Measurements from ENCODE around the gene DARS1.

The DARS1 gene

GRCh38 chr2:135985018-135985825, at the start of gene DARS1:
TSS of gene DARS1 (minus strand) at chr2:135985626. CDS start at chr2:135985468, 158 bp downstream.
- DNase-seq (ENCODE audit: low read depth): peak; percentile 88
- peak within 1 kb of the TSS; percentile 77 for H3K4me3 ChIP-seq (ENCODE audit: low read depth, low read length)

- DNase-seq (ENCODE audit: low read depth): no peak
- no peak overlapping the region for H3K4me3 ChIP-seq (ENCODE audit: low read depth, low read length)
Measured at GRCh38 chr2:136034629-136035028, 49.2 kb upstream of the DARS1 start.

DNA sequence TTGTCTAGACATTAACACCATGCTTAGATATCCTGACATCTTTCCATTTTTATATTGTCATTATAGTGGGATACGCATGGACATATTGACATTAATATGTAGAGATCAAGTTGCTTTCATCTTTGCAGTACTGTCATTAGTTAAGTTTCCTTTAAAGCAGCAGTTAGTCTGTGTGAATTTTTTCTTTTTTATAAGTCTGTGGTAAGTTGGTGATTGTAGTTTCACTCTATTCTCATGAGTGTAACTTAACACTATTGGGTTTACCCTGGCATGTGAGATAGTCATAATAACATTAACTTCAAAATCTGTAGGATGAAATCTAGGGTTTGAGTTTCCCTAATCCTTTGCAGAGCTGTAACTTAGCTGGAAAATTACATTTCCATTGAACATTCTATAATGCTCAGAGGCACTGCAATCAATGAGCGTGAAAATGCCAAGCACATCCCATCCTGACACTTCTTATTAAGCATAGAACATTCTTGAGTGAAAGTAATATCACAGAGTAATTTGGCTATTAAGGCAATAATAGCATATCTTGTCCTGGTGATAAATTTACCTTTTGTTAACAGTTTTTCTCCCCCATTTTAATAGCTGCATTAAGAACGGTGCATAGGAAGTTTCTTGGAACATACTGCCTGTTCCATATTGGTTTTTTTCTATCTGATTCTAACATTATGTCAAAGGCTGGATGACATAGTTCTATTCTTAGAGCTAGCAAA, 47.5 kb upstream of the DARS1 start:
- DNase-seq (ENCODE audit: low read depth): no peak
- no peak overlapping the region for H3K4me3 ChIP-seq (ENCODE audit: low read depth, low read length)

DNA sequence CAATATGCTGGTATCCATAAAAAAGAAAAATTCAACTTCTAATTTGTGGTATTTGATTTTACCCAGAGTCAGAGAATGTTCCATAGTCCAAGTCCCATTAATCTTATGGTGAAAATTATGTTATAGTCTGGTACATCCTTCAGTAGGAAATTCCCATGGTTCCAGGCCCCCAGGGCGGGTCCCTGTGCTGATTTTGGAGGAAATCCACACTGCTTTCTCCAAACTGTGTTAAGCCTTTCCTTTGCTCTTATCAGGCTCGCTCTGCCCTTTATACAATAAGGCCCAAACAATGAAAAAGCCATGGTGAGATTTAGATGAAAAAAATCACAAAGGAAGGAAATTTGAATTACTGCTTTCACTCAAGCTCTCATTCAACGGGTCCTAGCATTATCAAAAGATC, 46.8 kb upstream of the DARS1 start:
- no peak for DNase-seq (ENCODE audit: low read depth)

GRCh38 chr2:136031711-136032110, 46.3 kb upstream of the DARS1 start:
- H3K4me3 ChIP-seq (ENCODE audit: low read depth, low read length): no peak overlapping the region
- no peak for DNase-seq (ENCODE audit: low read depth)

More for the DNA sequence above, 46.8 kb upstream of the DARS1 start:
- H3K4me3 ChIP-seq (ENCODE audit: low read depth, low read length): no peak overlapping the region

GRCh38 chr2:136030406-136030805, 45.0 kb upstream of the DARS1 start:
- H3K4me3 ChIP-seq (ENCODE audit: low read depth, low read length): no peak overlapping the region
- DNase-seq (ENCODE audit: low read depth): no peak

- no peak for DNase-seq (ENCODE audit: low read depth)
Measured at GRCh38 chr2:136029149-136029548, 43.7 kb upstream of the DARS1 start.

DNA sequence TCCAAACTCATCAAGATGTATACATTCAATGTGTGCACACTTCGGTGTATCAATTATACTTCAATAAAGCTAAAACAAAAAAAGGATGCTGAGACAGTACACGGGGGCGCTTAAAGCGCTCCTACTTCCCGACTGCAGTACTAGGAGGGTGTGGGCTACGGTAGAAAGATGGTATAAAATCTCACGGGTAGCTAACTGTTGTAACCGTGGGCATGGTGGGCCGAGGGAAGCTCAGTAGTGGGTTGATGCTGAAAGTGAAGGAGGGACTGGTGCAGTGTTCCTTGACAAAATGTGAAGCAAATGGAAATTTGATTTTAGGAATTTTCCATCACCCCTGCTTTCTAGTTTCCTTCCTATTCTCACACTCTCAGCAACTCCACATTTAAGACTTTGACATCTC, 42.6 kb upstream of the DARS1 start:
- no peak overlapping the region for H3K4me3 ChIP-seq (ENCODE audit: low read depth, low read length)
- DNase-seq (ENCODE audit: low read depth): no peak

More at GRCh38 chr2:136029149-136029548, 43.7 kb upstream of the DARS1 start:
- no peak overlapping the region for H3K4me3 ChIP-seq (ENCODE audit: low read depth, low read length)

- no peak for DNase-seq (ENCODE audit: low read depth)
Measured at GRCh38 chr2:136027112-136027511, 41.7 kb upstream of the DARS1 start.

GRCh38 chr2:136025057-136025973, 39.9 kb upstream of the DARS1 start:
- no peak for DNase-seq (ENCODE audit: low read depth)
- H3K4me3 ChIP-seq (ENCODE audit: low read depth, low read length): peak overlapping the region; percentile 4

More at GRCh38 chr2:136027112-136027511, 41.7 kb upstream of the DARS1 start:
- H3K4me3 ChIP-seq (ENCODE audit: low read depth, low read length): no peak overlapping the region

- no peak for DNase-seq (ENCODE audit: low read depth)
- H3K4me3 ChIP-seq (ENCODE audit: low read depth, low read length): no peak overlapping the region
Measured at GRCh38 chr2:136024616-136025015, 39.2 kb upstream of the DARS1 start.

DNA sequence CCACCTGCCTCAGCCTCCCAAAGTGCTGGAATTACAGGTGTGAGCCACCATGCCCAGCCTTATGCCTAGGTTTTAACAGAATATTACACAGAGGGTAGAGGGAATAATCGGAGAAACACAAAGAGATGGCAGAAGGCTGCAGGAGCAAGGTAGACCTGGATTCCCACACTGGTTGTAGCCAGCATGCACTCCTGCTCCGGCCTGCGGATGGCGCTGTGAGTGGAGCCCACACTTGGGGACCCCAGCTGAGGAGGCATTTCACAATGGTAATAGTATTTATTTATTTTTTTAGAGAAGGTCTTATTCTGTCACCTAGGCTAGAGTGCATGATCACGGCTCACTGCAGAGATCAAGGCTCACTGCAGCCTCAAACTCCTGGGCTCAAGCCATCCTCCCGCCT, 38.8 kb upstream of the DARS1 start:
- no peak for DNase-seq (ENCODE audit: low read depth)

GRCh38 chr2:136023416-136023815, 38.0 kb upstream of the DARS1 start:
- no peak overlapping the region for H3K4me3 ChIP-seq (ENCODE audit: low read depth, low read length)

More for the DNA sequence above, 38.8 kb upstream of the DARS1 start:
- H3K4me3 ChIP-seq (ENCODE audit: low read depth, low read length): no peak overlapping the region

DNA sequence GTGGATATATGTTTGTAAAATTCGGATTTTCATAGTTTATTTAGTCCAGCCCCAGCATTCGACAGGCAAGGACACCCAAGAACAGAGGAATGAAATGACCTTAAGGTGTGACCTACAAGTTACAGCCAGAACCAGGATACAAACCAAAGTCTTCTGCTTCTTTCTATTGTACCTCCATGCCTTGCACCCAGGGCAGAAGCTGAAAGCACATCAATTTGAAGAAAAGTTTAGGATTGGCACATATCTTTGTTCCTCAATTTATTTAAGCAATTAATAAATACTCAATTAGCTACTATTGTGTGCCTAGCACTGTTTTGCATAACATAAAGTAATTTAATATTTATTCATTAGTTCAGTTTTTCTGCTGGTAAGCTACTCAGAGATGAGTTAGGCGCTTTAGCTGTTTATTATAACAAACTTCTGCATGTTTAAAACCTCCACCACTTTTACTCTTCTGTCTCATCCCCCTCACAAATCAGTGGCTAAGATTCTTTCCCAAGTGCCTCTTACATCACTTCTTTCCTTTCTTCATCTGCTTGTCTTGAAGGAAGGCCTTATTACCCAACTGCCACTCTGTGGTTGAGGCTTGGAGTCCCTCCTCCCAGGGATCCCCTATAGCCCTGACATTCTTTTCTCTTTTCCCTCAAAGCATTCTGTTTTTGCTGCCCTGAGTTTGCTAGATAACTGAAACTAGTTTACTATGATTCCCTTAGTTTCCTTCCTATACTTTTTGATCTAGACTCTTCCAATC, 37.1 kb upstream of the DARS1 start:
- no peak for DNase-seq (ENCODE audit: low read depth)
- H3K4me3 ChIP-seq (ENCODE audit: low read depth, low read length): no peak overlapping the region

More at GRCh38 chr2:136023416-136023815, 38.0 kb upstream of the DARS1 start:
- DNase-seq (ENCODE audit: low read depth): no peak

- DNase-seq (ENCODE audit: low read depth): no peak
- H3K4me3 ChIP-seq (ENCODE audit: low read depth, low read length): no peak overlapping the region
Measured at GRCh38 chr2:136021976-136022375, 36.5 kb upstream of the DARS1 start.

DNA sequence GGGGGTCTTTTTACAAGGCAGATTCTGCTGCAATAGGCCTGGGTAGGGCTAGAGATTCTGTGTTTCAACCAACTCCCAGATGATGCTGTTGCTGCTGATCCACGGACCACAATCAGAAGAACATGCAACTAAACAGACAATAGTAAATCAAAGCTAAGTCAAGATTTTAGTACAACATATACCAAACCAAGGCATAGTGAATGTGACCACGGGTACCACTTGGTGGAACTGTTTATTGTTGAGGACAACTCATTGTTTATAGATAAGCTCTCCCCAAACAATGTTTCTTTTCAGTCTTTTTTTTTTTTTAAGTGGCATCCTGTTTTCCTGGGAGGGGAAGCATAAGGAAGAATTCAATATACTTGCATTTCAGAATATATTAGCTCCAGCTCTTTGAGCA, 36.0 kb upstream of the DARS1 start:
- H3K4me3 ChIP-seq (ENCODE audit: low read depth, low read length): no peak overlapping the region

GRCh38 chr2:136020831-136021230, 35.4 kb upstream of the DARS1 start:
- no peak for DNase-seq (ENCODE audit: low read depth)
- no peak overlapping the region for H3K4me3 ChIP-seq (ENCODE audit: low read depth, low read length)

More for the DNA sequence above, 36.0 kb upstream of the DARS1 start:
- no peak for DNase-seq (ENCODE audit: low read depth)

DNA sequence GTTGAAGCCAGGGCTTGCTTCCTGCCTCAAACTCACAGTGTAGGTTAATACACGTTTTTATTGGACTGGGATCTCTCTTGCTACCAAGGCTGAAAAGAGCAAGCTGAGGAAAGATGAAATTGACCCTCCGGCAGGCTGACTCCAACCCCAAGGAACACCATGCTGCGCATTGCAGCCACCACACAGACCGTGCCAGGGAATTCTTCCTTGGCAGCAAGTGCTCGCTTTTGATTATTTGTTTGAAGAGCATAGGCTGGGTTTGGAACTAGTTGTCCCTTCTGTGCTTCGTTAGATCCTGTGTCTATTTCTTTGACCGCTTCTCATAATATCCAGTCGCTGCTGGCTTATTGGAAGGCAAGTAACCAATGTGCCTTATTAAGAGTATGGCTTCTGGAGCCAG, 34.4 kb upstream of the DARS1 start:
- H3K4me3 ChIP-seq (ENCODE audit: low read depth, low read length): no peak overlapping the region
- DNase-seq (ENCODE audit: low read depth): no peak

DNA sequence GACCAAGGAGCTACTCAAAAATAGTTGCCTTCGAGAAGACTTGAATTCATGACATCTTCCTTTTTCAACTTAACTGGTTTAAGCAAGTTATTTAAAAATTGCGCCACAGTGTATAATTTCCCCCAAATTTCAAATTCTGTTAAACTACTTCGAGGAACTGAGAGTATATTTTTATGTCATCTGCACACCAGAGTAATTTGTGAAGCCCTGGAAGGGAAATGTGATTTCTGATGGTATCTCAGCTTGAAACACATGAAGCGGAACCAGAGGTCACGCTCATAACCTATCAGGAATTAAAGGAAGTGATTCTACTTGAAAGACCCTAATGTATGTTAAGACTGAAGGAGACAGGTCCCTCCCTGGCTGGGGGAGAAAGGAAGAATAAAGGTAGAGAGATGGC, 33.9 kb upstream of the DARS1 start:
- no peak overlapping the region for H3K4me3 ChIP-seq (ENCODE audit: low read depth, low read length)
- no peak for DNase-seq (ENCODE audit: low read depth)

Measured in skeletal muscle cell (primary cell).